NCI-H2171 treated with DMSO at 0.1 percent for 48 hours (cell line): ENCODE results near the gene KDM4B.

Experiments
- DNase-seq: peaks from one replicate; lab custom pipeline; 2025; lab: John Stamatoyannopoulos, UW

KDM4B gene

DNA sequence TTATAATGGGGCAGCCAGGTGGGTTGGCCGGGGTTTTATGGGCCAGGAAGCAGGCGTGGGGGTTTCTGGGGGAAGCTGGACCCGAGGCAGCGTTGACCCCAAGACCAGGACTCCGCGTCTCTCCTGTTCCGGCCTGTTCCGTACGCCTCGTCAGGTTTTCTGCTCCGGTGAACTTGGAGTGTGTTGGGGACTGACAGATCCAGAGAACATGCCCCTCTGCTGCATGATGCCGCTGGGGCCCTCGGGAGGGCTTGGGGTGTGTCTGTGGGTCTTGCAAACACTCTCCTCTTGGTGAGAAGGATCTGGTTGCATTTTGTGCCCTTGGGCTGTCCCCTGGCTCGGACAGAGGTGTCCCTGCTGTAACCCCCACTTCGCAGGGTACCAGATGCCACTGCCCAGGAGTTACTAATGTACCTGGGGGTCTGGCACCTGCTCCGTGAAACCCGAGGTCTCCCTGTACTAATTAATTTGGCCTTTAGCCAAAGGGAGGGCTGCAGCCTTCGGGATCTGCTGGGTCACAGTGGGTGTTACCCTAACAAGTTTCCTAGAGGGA, 15.6 kb downstream of the KDM4B start:
- DNase-seq, result peak; percentile 93

DNA sequence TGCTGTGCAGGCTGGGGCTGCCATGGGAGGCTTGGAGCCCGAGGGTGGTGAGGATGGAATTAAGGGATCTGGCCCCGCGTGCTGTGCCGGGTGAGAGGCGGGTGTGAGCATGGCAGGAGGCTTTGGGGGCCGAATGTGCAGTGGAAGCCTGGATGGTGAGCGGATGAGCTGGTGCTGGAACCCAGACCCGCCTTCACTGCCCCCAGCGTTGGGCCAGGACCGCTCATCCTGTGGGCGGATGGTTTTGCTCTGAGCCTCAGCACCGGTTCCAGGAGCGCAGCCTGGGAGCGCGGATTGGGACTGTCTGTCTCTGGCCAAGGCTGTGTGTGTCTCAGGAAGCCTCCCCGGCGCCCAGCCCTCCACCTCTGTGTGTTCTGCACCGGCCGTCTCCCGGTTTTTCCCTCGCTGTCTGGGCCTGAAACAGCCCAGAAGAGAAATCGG, 16.7 kb downstream of the KDM4B start:
- DNase-seq, result no peak

DNA sequence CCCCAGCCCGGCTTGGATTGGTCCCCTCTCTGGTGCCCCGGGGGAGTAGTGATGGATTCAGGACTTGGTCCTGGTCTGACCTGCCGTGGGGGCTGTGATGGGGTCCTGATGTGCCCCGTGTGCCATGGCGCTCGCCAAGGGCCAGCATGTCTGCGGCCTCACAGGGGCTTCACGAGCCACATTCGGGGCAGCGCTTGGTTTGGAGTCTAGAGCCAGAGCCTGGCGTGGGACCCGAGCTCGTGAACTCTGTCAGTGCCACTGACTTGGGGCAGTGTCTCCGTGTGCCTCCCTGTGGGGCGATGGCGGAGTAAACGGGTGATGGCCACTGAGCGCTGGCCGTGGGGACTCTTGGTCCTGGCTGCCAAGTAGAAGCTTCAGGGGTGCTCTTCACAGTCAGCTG, 17.1 kb downstream of the KDM4B start:
- no peak for DNase-seq

DNA sequence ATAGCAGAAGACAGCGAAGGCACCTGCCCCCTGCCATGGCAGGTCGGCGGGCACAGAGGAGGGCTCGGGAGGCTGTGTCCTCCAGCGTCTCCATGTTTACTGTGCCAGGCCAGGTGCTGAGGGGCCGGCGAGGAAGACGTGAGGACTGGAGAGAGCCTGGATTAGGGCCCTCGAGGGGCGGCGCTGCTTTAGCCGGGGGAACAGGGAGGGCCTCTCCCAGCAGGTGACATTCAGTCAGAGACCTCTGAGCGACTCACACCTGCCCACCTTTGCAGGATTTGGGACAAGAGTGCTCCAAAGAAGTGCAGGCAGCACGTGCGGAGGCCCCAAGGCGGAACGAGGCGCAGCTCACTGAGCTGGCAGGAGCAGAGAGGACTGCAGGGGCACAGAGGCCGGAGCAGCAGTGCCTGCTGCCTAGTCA, 17.6 kb downstream of the KDM4B start:
- no peak for DNase-seq

DNA sequence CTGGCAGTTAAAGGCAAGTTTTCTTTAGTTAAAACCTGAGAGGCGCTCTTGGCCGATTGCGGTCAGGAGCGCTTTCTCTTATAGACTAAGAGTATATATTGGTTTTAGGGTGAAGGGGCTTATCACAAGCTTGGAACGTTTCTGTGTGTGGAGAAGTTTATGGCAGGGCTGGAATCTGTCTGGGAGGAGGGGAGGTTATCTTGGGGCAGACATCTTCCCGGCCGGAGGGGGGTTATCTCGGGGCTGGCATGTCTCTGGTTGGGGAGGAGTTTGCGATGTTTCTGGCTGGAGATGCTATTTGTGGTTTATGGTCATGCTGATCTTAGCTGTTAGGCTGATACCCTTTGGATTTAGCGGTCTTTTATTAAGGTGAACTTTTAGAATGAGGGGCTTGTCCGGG, 18.3 kb downstream of the KDM4B start:
- DNase-seq, result no peak

DNA sequence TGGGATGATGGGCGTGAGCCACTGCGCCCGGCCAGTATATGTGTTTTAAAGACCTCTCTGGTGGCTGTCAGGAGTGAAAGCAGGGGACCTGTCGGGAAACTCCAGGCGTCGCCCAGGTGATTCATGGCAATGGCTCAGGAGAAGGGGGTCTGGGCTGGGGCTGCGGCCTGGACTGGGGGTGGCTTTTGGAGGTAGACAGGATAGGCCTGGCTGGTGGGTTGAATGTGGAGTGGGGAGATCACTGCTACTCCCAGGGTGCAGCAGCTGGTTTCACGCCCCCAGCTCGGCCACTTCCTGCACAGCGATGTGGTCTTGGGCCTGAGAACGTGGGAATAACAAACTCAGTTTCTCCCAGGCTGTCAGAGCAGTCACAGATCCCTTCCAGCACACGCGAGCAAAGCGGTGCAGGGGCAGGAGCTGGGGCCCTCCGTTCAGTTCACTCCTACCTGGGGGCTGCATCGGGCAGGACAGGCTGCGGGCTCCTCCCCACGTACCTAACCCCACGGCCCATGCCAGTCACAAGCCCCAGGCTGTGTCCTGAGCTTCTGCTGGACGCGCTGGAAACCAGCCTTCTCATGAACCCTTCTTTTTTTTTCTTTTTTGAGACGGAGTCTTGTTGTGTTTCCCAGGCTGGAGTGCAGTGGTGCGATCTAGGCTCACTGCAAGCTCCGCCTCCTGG, 18.9 kb downstream of the KDM4B start:
- no peak for DNase-seq

DNA sequence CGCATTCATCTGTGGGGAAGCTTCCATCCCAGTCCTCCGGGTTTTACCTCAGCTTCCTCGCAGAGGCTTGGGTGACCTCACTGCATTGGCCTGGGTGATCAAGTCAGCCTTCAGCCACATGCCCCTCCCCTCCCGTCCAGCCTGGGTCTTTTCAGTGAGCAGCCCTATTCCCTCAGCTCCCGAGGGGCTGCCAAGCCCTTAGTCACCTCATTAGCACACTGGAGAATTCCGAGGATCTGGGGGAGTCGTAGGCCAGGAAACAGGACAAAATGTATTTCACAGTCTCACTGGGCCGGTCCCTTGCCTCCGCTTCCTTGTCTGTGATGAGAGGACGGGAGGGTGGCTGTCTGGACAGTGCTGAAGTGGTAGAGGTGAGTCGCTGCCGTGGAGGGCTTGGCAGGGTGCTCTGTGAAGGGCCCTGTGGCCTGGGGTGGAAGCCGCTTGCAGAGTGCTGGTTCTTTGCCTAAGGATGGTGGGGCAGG, 19.9 kb downstream of the KDM4B start:
- DNase-seq, result no peak

DNA sequence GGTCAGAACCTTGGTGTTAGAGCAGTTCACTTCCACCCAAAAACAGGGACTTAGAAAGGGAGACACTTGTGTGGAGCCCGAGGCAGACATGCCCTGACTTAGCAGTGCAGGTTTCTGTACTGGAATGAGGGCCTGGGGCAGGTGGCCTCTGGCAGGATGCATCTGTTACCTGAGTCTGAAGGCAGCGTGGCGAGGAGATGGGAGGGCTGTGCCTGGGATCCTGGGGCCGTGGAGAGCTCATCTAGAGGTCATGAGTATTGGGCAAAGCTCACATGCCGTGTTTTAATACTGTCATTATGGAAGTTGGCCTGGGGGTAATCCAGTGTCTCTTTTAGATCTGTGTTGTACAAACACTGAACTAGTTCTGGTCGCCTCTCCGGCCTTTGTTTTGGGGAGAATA, 21.4 kb downstream of the KDM4B start:
- DNase-seq, result peak; percentile 41

DNA sequence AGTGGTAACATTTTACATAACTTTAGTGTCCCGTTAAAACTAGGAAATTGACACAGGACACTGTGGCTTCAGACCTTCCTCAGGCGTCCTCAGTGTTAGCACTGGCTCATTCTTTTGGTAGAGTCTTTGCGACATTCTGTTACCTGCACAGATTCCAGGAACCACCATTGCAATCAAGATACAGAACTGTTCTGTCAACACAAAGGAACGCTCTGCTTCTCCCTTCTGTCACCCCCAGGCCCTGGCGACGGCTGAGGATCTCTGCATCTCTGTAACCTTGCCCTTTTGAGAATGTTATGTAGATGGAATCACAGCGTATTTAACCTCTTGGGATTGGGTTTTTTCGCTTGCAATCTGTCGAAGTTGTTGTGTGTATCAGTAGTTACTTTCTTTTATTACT, 22.6 kb downstream of the KDM4B start:
- peak; percentile 71 for DNase-seq

DNA sequence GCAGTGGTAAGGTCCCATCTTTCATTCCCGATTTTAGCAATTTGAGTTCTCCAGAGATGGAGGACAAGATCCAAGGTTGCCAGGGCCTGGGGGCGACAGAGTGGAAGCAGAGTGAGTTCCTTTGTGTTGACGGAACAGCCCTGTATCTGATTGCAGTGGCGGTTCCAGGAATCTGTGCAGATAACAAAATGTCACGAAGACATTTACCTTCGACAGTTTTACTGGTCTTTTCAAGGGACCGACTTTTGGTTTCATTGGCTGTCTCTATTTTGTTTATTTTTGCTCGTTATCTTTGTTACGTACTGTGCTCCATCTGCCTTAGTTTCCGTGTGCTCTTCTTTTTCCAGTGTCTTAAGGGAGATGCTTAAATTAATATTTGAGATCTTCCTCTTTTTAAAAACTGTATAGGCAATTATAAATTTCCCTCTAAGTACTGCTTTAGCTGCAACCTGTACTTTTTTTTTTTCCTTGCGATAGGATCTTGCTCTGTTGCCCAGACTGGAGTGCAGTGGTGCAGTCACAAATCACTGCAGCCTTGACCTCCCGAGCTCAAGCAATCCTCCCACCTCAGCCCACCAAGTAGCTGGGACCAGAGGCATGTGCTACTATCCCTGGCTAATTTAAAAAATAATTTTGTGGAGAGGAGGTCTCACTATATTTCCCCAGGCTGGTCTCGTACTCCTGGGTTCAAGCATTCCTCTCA, 23.2 kb downstream of the KDM4B start:
- peak; percentile 71 for DNase-seq

DNA sequence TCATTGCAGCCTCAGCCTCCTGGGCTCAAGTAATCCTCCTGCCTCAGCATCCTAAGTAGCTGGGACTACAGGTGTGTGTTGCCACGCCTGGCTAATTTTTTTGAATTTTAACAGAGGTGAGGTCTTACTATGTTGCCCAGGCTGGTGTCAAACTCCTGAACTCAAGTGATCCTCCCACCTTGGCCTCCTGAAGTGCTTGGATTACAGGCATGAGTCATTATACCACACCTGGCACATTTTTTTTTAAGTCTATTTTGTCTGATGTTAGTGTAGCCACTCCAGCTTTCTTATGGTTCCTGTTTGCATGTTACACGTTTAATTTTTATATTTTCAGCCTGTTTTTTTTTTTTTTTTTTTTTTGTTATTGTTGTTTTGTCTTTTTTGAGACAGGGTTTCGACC, 24.8 kb downstream of the KDM4B start:
- DNase-seq, result peak; percentile 65

DNA sequence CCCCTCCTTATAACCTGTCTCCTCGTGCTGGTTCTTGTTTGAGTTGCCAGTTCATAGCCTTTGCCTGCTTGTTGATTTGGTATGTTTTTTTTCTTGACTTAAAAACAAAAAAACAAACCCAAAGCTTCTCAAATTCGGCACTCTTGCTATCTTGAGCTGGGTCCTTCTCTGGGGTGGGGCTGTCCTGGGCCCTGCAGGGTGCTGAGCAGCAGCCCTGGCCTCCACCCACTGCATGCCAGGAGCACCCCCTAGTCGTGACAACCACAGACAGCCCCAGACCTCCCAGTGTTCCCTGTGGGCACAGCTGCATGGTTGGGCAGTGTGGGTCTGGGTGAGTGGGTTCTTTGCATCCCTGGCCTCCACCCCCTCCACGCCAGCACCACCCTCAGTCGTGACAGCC, 27.8 kb downstream of the KDM4B start:
- no peak for DNase-seq

DNA sequence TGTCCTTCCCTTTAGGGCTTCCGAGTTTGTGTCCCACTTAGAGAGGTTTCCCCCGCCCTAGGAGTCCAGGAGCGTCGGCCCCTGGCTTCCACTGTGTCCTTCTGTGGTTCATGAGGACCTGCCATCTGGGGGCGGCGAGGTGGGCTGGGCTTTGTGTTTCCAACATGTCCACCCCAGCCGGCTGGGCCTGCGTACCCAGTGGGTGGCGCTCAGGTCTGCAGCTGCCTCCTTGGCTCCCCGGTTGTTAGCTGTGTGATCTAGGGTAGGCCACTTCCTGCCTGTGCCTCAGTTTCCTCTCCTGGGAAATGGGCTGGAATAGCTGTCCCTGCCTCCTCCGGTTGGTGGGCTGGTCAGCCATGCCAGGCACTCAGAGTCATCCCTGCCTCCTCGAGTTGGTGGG, 28.4 kb downstream of the KDM4B start:
- DNase-seq, result no peak

DNA sequence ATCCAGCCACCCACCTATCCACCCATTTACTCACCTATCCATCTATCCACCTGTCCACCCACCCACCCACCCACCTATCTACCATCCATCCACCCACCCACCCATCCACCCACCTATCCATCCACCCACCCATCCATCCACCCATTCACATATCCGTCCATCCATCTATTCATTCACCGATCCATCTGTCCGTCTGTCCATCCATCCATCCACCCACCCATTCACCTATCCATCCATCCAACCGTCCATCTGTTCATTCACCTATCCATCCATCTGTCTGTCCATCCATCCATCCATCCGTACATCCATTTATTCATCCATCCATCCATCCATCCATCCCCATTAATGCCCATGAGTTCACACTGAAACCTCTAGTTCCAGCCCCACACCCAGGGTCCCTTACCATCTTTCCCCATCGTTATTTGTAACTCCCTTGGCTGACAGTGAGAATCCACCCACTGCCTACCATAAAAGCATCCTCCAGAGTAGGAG, 31.3 kb downstream of the KDM4B start:
- DNase-seq, result no peak

DNA sequence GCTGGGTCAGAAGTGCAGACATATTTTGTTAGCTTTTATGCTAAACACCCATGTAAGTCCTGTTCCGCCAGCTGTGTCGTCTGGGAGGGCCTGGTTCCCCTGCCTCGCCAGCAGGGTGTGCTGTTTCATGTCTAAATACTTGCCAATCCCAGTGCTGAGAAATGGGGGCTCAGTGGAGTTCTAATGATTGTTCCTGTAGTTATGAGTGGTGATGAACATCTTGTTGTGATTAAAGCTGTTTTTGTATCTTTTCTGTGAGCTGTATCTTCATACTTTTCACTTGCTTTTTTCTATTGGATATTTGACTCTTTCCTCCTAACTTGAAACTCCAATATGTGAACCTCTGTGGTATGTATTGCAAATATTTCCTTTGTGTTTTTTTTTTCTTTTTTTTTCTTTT, 32.7 kb downstream of the KDM4B start:
- peak; percentile 14 for DNase-seq

DNA sequence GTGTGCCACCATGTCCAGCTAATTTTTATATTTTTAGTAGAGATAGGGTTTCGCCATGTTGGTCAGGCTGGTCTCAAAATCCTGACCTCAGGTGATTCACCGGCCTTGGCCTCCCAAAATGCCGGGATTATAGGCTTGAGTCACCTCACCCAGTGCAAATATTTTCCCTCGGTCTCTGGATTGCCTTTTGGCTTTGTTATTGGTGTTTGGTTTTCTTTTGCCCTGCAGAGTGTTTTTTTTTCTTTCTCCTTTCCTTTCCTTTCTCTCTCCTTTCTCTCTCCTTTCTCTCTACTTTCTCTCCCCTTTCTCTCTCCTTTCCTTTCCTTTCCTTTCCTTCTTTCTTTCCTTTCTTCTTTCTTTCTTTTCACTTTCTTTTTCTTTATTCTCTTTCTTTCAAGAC, 33.2 kb downstream of the KDM4B start:
- no peak for DNase-seq

DNA sequence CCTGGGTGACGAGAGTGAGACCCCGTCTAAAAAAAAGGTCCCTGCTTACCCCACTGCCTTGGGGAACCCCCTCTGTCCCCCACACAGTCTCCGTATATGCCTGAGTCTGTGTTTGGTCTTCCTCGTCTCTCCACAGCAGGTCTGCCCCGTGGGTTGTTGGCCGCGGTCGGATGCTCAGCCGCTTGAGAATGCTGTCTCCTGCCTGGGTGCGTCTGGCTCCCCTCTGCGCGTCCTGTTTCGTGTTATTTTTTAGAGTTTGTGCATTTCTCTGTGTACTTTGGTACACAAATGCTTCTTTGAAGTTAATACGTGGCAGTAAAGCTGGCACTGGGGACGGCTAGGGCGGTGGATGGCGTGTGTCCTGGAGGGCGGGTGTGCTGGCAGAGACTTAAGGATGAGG, 34.9 kb downstream of the KDM4B start:
- DNase-seq, result no peak

DNA sequence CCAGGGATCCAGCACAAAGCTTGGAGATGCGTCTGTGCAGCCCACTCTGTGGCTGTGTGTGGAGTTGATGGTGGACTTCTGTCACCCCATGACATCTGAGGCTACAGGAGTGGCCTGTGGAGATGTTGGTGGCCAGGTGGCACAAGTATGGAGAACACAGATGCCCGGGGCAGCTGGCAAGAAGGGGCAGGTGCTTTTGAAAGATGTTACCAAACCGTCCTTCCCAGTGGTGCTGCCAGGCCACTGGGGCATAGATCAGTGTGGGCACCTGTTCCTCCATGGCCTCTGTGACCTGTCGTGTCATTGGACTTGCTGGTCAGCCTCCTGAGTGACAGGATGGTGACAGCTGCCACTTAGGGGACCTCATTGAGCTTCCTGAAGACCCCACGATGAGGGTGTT, 36.2 kb downstream of the KDM4B start:
- no peak for DNase-seq

DNA sequence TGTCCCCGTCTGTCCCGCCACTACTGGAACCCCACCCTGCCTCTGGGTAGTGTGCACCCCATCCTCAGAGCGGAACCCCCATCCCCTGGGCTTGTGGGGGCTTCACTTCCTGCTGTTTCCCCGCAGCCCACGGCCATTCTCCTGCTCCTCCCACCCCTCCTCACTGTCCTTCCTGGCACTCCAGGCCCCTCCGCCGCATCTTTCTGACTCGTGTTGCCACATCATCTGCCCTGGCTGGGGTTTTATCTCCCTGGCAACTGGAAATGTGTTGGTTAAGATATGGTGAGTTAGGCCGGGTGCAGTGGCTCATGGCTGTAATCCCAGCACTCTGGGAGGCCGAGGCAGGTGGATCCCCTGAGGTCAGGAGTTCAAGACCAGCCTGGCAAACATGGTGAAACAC, 37.3 kb downstream of the KDM4B start:
- no peak for DNase-seq

DNA sequence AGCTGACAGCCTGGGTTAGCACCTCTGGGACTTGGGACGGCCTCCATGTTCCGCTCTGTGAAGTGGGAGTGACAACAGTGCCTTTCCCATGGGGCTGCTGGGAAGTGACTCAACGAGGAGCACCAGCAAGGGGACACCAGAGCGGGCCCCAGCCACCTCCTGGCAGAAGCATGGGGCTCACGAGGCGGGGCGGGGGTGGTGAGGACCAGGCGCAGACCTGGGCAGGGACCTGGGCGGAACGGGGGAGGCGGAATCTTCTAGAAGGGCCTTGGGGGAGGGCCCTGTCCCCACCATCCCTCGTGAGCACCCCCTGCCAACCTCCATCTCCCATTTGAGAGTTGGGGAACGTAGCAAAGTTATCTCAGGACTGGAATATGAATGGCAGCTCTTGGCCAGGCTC, 37.9 kb downstream of the KDM4B start:
- no peak for DNase-seq

DNA sequence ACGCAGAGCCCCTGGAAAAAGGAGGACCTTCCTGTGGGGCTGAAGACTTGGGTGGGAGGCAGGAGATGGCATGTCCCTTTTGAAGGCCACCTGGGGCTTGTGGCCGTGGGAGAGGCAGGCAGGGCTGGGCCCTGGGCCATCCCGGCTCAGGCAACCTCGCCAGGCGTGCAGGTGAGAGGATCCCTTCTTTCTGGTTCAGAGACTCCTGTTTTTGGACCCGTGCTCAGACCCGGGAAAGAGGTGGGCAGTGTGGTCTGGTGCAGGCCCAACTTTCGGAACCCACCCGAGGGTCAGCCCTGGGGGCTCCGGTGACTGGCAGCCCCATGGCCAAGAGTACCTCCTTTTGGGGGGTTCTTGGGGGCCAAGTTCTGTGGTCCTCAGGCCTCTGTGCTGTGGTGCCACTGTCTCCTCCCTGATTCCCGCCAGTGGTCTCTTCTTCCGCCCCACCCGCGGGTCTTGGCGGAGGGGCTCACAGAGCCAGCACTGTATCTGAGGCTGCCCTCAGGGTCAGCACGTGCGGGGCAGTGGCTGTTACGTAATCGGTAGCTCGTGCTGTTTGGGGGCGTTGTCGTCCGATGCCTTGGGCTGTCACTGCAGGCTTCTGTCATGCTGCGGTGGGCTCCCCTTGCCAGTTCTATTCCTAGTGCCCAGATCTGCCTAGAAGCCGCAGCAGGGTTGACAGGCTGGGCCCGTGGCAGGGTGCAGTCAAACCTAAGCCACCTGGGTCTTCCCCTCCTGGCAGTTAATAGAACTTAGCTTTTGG, 42.7 kb downstream of the KDM4B start:
- no peak for DNase-seq

DNA sequence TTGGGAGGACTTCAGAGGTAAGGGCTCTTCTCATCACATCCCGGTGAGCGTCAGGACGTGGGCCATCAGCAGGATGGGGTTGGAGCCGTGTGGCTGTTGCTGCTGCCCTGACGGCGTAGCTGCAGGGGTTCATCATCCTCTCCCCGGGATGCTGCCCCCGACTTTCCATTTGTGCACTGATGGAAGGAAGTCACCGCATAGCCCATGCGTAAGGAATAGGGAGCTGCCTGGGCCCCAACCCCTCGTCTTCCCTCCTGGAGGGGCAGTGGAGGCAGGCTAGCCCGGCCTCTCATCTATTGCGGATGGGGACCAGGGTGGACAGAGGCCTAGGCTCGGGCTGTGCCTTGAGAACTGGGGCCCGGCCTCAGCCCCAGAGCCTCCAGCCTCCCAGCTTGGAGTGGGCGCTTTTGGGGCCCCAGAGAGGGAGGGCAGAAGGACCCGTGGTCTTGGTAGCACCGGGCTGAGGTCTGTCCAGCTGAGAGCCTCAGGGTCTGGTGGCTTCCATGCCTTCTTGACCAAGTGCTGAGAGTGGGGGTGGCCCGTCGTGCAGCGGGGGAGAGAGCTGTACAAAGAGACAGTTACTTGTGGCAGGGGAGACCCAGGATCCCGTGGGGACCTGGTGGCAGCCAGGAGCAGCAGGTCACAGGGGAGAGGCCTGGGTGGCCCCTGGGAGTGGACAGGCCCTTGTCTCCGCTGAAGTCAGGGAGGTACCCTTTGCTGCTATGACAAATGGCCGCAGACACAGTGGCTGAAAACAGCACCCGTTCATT, 44.0 kb downstream of the KDM4B start:
- DNase-seq, result no peak
